GM23338 (cell line): ENCODE data around the gene SLC17A5. TPM values are rescaled to one million over a fixed set of nuclear protein-coding genes. Genes with fewer than 3 reads are reported as not detected.

Experiments used
- ATAC-seq: fragments of 200-7000 bp; cut with Tn5 transposase; 3 replicates; pipeline ENCODE4 v1.9.1; 2020
- DNase-seq: peaks from one replicate; pipeline ENCODE4 v3.0.0-alpha.2; 2015; ENCODE audit warnings: low spot score
- H2AFZ ChIP-seq: fragments of 200-600 bp; sonication (generic); 2 replicates; pipeline ENCODE4 v1.8.0; 2016; ENCODE audit warnings: antibody characterized with exemption, mild to moderate bottlenecking, moderate library complexity
- H3F3A ChIP-seq: fragments of 200-600 bp; sonication (generic); replicated peaks from 2 replicates; pipeline ENCODE4 v1.8.0; 2017; ENCODE audit warnings: antibody characterized with exemption, mixed run types, low read depth
- H3K27ac ChIP-seq: fragments of 200-600 bp; sonication (generic); 2 replicates; pipeline ENCODE4 v1.6.1; 2016; ENCODE audit warnings: low read depth
- H3K27me3 ChIP-seq: fragments of 200-600 bp; sonication (generic); 2 replicates; pipeline ENCODE4 v1.8.0; 2016; ENCODE audit warnings: mild to moderate bottlenecking, mixed run types, moderate library complexity; ENCODE audit not compliant: insufficient read depth
- H3K36me3 ChIP-seq: fragments of 200-600 bp; sonication (generic); 2 replicates; pipeline ENCODE4 v1.8.0; 2016; ENCODE audit warnings: mild to moderate bottlenecking; ENCODE audit not compliant: insufficient read depth
- H3K4me1 ChIP-seq: fragments of 200-600 bp; sonication (generic); 2 replicates; pipeline ENCODE4 v1.8.0; 2016; ENCODE audit warnings: mild to moderate bottlenecking, moderate library complexity; ENCODE audit not compliant: insufficient read depth
- H3K4me2 ChIP-seq: fragments of 200-600 bp; sonication (generic); 2 replicates; pipeline ENCODE4 v1.7.1; 2017; ENCODE audit warnings: mixed run types
- H3K4me3 ChIP-seq: fragments of 200-600 bp; sonication (generic); 2 replicates; pipeline ENCODE4 v1.6.1; 2016; ENCODE audit warnings: mixed run types
- H3K79me2 ChIP-seq: fragments of 200-600 bp; sonication (generic); replicated peaks from 2 replicates; pipeline ENCODE4 v1.8.0; 2017; ENCODE audit warnings: mild to moderate bottlenecking; ENCODE audit not compliant: insufficient read depth
- H3K9me2 ChIP-seq: fragments of 200-600 bp; sonication (generic); 2 replicates; pipeline ENCODE4 v1.8.0; 2017; ENCODE audit not compliant: insufficient read depth
- H4K20me1 ChIP-seq: fragments of 200-600 bp; sonication (generic); replicated peaks from 2 replicates; pipeline ENCODE4 v1.8.0; 2017; ENCODE audit warnings: mild to moderate bottlenecking; ENCODE audit not compliant: insufficient read depth
- H3K27ac Mint-ChIP-seq: 2 replicates; pipeline ENCODE4 v1.8.0; 2020; ENCODE audit warnings: inconsistent platforms, mild to moderate bottlenecking, moderate library complexity, mixed read lengths
- H3K27me3 Mint-ChIP-seq: 3 replicates; pipeline ENCODE4 v1.8.0; 2022; ENCODE audit warnings: low read depth, mild to moderate bottlenecking, moderate library complexity, mixed read lengths, inconsistent platforms; ENCODE audit not compliant: insufficient read depth, poor library complexity
- H3K36me3 Mint-ChIP-seq: 3 replicates; pipeline ENCODE4 v1.8.0; 2021; ENCODE audit warnings: low read depth, mild to moderate bottlenecking, inconsistent platforms, moderate library complexity, mixed read lengths
- H3K4me1 Mint-ChIP-seq: 3 replicates; pipeline ENCODE4 v1.8.0; 2020; ENCODE audit warnings: mild to moderate bottlenecking, inconsistent platforms, mixed read lengths
- H3K4me3 Mint-ChIP-seq: 3 replicates; pipeline ENCODE4 v1.8.0; 2021; ENCODE audit warnings: moderate library complexity, mild to moderate bottlenecking, inconsistent platforms, mixed read lengths
- H3K9me3 Mint-ChIP-seq: 3 replicates; pipeline ENCODE4 v1.8.0; 2020; ENCODE audit warnings: moderate library complexity, mild to moderate bottlenecking, inconsistent platforms, mixed read lengths
- CREB1 ChIP-seq: fragments of 250-450 bp; sonication (Bioruptor Pico); IDR thresholded peaks from 2 replicates; pipeline ENCODE4 v1.5.0; 2020; ENCODE audit warnings: low read depth, mild to moderate bottlenecking, moderate library complexity
- CTCF ChIP-seq, 2 experiments: fragments of 200-600 bp in 1 of 2; sonication (generic) in 1 of 2; conservative IDR thresholded peaks; 2 replicates each; pipeline versions ENCODE4 v1.5.1 to v1.6.1; 2016 to 2017; ENCODE audit warnings: antibody characterized with exemption in 2 of 2, low read depth in 2 of 2, mild to moderate bottlenecking in 2 of 2, moderate library complexity in 1 of 2
- ETS1 ChIP-seq: IDR thresholded peaks from 2 replicates; pipeline ENCODE4 v1.6.1; 2016; ENCODE audit warnings: antibody characterized with exemption
- EZH2 ChIP-seq: fragments of 200-600 bp; sonication (generic); IDR thresholded peaks from one replicate; pipeline ENCODE4 v1.8.0; 2017; ENCODE audit warnings: antibody characterized with exemption, mild to moderate bottlenecking, low read depth; ENCODE audit not compliant: unreplicated experiment
- EZH2phosphoT487 ChIP-seq: fragments of 200-600 bp; sonication (generic); IDR thresholded peaks from one replicate; pipeline ENCODE4 v1.8.1; 2018; ENCODE audit warnings: antibody characterized with exemption; ENCODE audit not compliant: unreplicated experiment
- JUNB ChIP-seq: IDR thresholded peaks from one replicate; pipeline ENCODE4 v1.6.1; 2016; ENCODE audit warnings: antibody characterized with exemption; ENCODE audit not compliant: unreplicated experiment
- NANOG ChIP-seq: IDR thresholded peaks from 2 replicates; pipeline ENCODE4 v1.6.1; 2016; ENCODE audit warnings: antibody characterized with exemption, borderline replicate concordance
- POLR2AphosphoS5 ChIP-seq: IDR thresholded peaks from 2 replicates; pipeline ENCODE4 v1.6.1; 2016; ENCODE audit warnings: antibody characterized with exemption, low read depth
- REST ChIP-seq: IDR thresholded peaks from one replicate; pipeline ENCODE4 v1.6.1; 2018; ENCODE audit warnings: antibody characterized with exemption; ENCODE audit not compliant: unreplicated experiment
- STAT1 ChIP-seq: IDR thresholded peaks from one replicate; pipeline ENCODE4 v1.6.1; 2016; ENCODE audit warnings: antibody characterized with exemption; ENCODE audit not compliant: unreplicated experiment
- ZNF114 ChIP-seq: fragments of 250-450 bp; sonication (Bioruptor Pico); IDR thresholded peaks from 2 replicates; pipeline ENCODE4 v1.5.0; 2020; ENCODE audit warnings: mild to moderate bottlenecking, moderate library complexity
- ZNF331 ChIP-seq: fragments of 250-450 bp; sonication (Bioruptor Pico); IDR thresholded peaks from 2 replicates; pipeline ENCODE4 v1.5.0; 2020; ENCODE audit warnings: low read depth, mild to moderate bottlenecking, moderate library complexity
- ZNF462 ChIP-seq: fragments of 250-450 bp; sonication (Bioruptor Pico); IDR thresholded peaks from 2 replicates; pipeline ENCODE4 v1.5.0; 2020; ENCODE audit warnings: mild to moderate bottlenecking, moderate library complexity
- polyA plus RNA-seq: library from polyadenylated mRNA; unstranded; fragments of >200 nt; fragmentation: Nextera tagmentation; extraction: Ambion mirVana; gene quantifications from 2 replicates; pipeline ENCODE4 v1.2.1, GENCODE V29; 2016
- total RNA-seq: library from RNA; depleted of rRNA; stranded (reverse); fragments of >200 nt; shearing (Covaris generic); gene quantifications from 2 replicates; pipeline ENCODE4 v1.2.3, GENCODE V29; 2014

SLC17A5 gene
- total and polyA plus RNA-seq, 2 experiments from 2014 or later = 9.2 to 17.7 TPM

- H2AFZ ChIP-seq = no peak overlapping the region
- peaks cover 6% of the 10 kb centered on the region; the same call in 2 of the 3 replicates for H3K4me1 Mint-ChIP-seq
- no peak overlapping the region for H3K27ac Mint-ChIP-seq
- no peak overlapping the region for H3K4me3 Mint-ChIP-seq
- no peak overlapping the region for H3K27ac ChIP-seq
- no peaks in the 10 kb centered on the region for H3K27me3 ChIP-seq
- DNase-seq (no peak), ATAC-seq (no peak)
- TF ChIP-seq CTCF (conservative IDR thresholded peaks at IDR 0.05; ENCODE audit: low read depth in 2 of 2) = no peak
- TF ChIP-seq CREB1 (CRISPR knock-in tag) = no peak
- TF ChIP-seq NANOG = no peak
- no peak for TF ChIP-seq POLR2AphosphoS5
- TF ChIP-seq ETS1 = no peak
- no peak for TF ChIP-seq EZH2phosphoT487
- TF ChIP-seq ZNF331 = no peak
- no peak for TF ChIP-seq ZNF114 (CRISPR knock-in tag)
- no peak for TF ChIP-seq REST
- no peak for TF ChIP-seq EZH2
- TF ChIP-seq STAT1 = no peak
- TF ChIP-seq ZNF462 (CRISPR knock-in tag) = no peak
- no peak for TF ChIP-seq JUNB
- H3K79me2 ChIP-seq = no peaks in the 10 kb centered on the region
- H3K36me3 ChIP-seq = no peaks in the 10 kb centered on the region; the same call in 1 of the 2 replicates
- no peaks in the 10 kb centered on the region for H3K9me3 Mint-ChIP-seq
- no peaks in the 10 kb centered on the region for H3K27me3 Mint-ChIP-seq
- H3K4me3 ChIP-seq = no peak overlapping the region
- no peak overlapping the region for H3K4me2 ChIP-seq
- H3K36me3 Mint-ChIP-seq = no peaks in the 10 kb centered on the region
- H3F3A ChIP-seq = no peaks in the 10 kb centered on the region
- no peaks in the 10 kb centered on the region; the same call in 1 of the 2 replicates for H3K4me1 ChIP-seq
- no peaks in the 10 kb centered on the region for H4K20me1 ChIP-seq
- H3K9me2 ChIP-seq = no peaks in the 10 kb centered on the region
Measured at GRCh38 chr6:73702444-73702843, 48.7 kb upstream of the SLC17A5 start.
